C4-2B (cell line): ENCODE data around the gene METAP2.

ENCODE experiments used
- ZFX ChIP-seq: fragments of 450-650 bp; IDR thresholded peaks from 2 replicates; pipeline ENCODE4 v1.6.1; 2017
- TF ChIP-seq, protein P1 (sequence below): fragments of 450-650 bp; conservative IDR thresholded peaks from 2 replicates; pipeline ENCODE4 v1.5.1; 2017; ENCODE audit warnings: mild to moderate bottlenecking

DNA sequence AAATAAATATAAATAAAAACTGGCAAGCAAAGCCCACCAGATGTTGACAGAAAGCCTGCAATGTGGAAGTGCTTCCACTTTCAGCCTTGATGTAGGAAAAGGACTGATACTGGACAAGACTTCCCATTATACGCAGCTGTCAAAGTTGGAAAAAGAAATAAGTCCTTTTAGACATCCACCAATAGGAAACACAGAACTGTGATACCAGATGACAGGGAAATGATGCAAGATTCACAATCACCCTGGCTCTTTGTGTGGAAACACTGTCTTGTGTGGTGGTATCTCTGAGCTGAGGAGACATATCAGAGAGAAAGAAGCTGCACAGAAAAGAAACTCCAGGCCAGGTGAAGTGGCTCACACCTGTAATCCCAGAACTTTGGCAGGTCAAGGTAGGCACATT, 13.8 kb upstream of the METAP2 start:
- TF ChIP-seq, protein P1, sequence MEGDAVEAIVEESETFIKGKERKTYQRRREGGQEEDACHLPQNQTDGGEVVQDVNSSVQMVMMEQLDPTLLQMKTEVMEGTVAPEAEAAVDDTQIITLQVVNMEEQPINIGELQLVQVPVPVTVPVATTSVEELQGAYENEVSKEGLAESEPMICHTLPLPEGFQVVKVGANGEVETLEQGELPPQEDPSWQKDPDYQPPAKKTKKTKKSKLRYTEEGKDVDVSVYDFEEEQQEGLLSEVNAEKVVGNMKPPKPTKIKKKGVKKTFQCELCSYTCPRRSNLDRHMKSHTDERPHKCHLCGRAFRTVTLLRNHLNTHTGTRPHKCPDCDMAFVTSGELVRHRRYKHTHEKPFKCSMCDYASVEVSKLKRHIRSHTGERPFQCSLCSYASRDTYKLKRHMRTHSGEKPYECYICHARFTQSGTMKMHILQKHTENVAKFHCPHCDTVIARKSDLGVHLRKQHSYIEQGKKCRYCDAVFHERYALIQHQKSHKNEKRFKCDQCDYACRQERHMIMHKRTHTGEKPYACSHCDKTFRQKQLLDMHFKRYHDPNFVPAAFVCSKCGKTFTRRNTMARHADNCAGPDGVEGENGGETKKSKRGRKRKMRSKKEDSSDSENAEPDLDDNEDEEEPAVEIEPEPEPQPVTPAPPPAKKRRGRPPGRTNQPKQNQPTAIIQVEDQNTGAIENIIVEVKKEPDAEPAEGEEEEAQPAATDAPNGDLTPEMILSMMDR = no peak
- no peak for TF ChIP-seq ZFX
